GM18861 (cell line): ENCODE results near the gene MUC5B.
"Not testable (repeated sequence)": the region's sequence is repeated elsewhere in the genome, so short reads cannot be mapped to it uniquely, and the experiment has no call there.

Source experiments
- ATAC-seq: cut with Tn5 transposase; IDR thresholded peaks from one replicate; pipeline ENCODE4 v1.9.1; 2021; ENCODE audit not compliant: unreplicated experiment

Gene MUC5B

DNA sequence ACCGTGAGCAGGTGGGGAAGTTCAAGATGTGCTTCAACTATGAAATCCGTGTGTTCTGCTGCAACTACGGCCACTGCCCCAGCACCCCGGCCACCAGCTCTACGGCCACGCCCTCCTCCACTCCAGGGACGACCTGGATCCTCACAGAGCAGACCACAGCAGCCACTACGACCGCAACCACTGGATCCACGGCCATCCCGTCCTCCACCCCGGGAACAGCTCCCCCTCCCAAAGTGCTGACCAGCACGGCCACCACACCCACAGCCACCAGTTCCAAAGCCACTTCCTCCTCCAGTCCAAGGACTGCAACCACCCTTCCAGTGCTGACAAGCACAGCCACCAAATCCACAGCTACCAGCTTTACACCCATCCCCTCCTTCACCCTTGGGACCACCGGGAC lies 22.9 kb downstream of the MUC5B start:
- not testable (repeated sequence) for ATAC-seq

DNA sequence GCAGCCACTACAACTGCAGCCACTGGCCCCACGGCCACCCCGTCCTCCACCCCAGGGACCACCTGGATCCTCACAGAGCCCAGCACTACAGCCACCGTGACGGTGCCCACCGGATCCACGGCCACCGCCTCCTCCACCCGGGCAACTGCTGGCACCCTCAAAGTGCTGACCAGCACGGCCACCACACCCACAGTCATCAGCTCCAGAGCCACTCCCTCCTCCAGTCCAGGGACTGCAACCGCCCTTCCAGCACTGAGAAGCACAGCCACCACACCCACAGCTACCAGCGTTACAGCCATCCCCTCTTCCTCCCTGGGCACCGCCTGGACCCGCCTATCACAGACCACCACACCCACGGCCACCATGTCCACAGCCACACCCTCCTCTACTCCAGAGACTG lies 23.4 kb downstream of the MUC5B start:
- ATAC-seq: not testable (repeated sequence)

DNA sequence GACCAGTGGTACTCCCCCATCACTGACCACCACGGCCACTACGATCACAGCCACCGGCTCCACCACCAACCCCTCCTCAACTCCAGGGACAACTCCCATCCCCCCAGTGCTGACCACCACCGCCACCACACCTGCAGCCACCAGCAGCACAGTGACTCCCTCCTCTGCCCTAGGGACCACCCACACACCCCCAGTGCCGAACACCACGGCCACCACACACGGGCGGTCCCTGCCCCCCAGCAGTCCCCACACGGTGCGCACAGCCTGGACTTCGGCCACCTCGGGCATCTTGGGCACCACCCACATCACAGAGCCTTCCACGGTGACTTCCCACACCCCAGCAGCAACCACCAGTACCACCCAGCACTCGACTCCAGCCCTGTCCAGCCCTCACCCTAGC lies 24.2 kb downstream of the MUC5B start:
- ATAC-seq: not testable (repeated sequence)

DNA sequence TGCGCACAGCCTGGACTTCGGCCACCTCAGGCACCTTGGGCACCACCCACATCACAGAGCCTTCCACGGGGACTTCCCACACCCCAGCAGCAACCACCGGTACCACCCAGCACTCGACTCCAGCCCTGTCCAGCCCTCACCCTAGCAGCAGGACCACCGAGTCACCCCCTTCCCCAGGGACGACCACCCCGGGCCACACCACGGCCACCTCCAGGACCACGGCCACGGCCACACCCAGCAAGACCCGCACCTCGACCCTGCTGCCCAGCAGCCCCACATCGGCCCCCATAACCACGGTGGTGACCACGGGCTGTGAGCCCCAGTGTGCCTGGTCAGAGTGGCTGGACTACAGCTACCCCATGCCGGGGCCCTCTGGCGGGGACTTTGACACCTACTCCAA lies 26.1 kb downstream of the MUC5B start:
- ATAC-seq: not testable (repeated sequence)

DNA sequence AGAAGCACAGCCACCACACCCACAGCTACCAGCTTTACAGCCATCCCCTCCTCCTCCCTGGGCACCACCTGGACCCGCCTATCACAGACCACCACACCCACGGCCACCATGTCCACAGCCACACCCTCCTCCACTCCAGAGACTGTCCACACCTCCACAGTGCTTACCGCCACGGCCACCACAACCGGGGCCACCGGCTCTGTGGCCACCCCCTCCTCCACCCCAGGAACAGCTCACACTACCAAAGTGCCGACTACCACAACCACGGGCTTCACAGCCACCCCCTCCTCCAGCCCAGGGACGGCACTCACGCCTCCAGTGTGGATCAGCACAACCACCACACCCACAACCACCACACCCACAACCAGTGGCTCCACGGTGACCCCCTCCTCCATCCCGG lies 27.5 kb downstream of the MUC5B start:
- not testable (repeated sequence) for ATAC-seq

DNA sequence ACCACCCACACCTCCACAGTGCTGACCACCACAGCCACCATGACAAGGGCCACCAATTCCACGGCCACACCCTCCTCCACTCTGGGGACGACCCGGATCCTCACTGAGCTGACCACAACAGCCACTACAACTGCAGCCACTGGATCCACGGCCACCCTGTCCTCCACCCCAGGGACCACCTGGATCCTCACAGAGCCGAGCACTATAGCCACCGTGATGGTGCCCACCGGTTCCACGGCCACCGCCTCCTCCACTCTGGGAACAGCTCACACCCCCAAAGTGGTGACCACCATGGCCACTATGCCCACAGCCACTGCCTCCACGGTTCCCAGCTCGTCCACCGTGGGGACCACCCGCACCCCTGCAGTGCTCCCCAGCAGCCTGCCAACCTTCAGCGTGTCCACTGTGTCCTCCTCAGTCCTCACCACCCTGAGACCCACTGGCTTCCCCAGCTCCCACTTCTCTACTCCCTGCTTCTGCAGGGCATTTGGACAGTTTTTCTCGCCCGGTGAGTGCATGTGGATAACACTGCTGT lies 28.4 kb downstream of the MUC5B start:
- no peak for ATAC-seq

DNA sequence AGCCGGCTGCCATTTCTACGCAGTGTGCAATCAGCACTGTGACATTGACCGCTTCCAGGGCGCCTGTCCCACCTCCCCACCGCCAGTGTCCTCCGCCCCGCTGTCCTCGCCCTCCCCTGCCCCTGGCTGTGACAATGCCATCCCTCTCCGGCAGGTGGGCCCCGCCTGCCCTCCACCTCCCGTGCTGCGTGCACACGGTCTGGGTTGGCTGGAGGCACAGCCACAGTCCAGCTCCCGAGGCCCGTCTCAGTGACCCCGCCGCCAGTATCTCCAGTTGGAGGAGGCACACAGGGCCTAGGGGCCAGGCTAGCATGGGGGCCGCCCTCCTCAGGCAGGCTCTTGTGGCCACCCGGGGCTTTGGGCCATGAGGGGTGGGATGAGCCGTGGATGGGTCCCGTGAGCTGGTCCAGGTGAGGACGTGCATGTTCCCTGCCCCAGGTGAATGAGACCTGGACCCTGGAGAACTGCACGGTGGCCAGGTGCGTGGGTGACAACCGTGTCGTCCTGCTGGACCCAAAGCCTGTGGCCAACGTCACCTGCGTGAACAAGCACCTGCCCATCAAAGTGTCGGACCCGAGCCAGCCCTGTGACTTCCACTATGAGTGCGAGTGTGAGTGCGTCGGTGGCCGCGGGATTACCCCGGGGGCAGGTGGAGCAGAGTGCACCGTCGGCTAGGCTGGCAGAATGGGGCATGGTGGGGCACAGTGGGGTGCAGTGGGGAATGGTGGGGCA lies 29.7 kb downstream of the MUC5B start:
- no peak for ATAC-seq

DNA sequence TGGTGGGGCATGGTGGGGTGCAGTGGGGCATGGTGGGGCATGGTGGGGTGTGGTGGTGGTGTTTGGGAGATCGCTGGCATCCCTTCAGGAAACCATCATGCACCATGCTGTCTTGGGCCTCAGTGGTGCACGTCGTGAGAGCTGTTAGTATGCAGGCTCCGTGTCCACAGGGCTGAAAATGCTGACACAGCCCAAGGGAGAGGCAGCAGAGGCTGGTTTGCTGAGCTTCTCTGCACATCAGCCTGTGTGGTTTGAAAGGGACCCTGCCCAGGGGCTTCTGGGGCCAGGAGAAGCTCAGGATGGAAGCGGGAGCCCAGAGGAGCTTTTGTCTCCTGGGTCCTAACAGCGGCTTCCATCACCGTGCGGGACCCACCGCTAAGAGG lies 30.2 kb downstream of the MUC5B start:
- ATAC-seq: no peak

DNA sequence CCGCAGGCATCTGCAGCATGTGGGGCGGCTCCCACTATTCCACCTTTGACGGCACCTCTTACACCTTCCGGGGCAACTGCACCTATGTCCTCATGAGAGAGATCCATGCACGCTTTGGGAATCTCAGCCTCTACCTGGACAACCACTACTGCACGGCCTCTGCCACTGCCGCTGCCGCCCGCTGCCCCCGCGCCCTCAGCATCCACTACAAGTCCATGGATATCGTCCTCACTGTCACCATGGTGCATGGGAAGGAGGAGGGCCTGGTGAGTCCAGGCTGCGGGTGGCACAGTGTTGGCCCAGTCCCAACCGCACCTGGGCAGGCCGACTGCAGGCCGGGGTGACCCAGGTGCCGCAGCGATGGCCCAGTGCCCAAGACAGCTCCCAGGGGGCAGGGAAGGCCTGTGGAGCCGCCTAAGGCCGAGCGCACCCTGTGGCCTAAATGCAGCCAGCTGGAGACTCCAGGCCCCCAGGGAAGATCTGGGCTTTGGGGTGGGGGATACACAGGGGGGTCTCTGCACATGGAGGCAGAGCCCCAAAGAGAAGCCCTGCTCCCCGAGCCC lies 31.3 kb downstream of the MUC5B start:
- ATAC-seq: no peak

DNA sequence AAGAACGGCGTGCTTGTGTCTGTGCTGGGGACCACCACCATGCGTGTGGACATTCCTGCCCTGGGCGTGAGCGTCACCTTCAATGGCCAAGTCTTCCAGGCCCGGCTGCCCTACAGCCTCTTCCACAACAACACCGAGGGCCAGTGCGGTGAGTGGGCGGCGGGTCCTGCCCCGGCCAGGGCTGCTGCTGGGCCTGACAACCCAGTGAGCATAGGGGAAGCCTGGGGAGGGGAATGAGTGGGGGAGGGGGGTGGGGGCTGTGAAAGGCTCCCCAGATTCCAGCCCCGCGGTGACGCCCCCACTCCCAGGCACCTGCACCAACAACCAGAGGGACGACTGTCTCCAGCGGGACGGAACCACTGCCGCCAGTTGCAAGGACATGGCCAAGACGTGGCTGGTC lies 31.9 kb downstream of the MUC5B start:
- no peak for ATAC-seq

DNA sequence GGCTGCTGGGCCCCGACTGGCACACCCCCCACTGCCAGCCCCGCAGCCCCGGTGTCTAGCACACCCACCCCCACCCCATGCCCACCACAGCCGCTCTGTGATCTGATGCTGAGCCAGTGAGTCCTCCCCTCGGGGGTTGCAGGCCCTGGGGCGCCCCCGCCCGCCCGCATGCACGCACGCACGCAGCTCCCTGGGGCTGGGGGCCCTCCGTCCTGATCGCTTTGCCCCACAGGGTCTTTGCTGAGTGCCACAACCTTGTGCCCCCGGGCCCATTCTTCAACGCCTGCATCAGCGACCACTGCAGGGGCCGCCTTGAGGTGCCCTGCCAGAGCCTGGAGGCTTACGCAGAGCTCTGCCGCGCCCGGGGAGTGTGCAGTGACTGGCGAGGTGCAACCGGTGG lies 32.3 kb downstream of the MUC5B start:
- no peak for ATAC-seq

DNA sequence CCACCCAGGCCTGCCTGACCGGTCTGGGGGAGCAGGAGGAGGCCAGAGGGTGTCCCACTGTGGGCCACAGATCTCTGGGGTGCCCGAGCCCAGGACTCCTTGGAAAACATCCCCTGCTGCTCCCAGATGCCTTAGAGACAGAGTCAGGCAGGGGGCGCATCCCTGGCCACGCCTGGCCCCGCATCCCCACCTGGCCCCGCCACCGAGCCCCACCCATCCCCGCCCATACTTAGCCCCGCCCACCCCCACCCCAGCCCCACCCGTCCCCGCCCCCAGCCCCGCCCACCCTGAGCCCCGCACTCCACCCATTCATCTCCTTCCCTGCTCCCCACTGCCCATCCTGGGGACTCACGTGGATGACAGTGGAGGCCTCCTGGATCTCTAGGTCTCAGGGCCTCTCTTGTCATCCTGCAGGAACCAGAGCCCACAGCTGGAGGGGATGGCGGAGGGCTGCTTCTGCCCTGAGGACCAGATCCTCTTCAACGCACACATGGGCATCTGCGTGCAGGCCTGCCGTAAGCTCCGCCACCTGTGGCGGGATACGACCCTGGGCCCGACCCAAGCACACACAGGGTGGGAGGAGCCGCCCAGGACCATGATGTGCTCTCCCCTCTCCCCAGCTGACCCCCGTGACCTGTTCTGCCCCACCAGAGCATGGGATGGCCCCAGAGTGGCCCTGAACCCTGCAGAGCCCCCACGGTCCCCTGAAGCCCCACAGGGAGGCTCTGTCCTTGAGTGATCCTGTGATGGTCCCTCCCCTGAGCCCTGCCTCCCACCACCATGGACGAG lies 33.6 kb downstream of the MUC5B start:
- ATAC-seq: no peak

DNA sequence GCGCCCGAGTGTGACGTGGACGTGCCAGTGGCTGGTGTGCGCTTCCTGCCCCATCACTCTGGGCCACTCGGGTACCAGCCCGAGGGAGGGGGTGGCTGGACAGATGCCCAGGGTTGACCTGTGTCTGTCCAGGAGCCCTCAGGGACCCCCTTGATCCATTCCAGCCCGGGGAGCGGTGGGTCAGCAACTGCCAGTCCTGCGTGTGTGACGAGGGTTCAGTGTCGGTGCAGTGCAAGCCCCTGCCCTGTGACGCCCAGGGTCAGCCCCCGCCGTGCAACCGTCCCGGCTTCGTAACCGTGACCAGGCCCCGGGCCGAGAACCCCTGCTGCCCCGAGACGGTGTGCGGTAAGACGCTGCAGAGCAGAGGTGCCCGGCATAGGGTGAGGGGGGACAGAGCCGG lies 34.5 kb downstream of the MUC5B start:
- no peak for ATAC-seq

DNA sequence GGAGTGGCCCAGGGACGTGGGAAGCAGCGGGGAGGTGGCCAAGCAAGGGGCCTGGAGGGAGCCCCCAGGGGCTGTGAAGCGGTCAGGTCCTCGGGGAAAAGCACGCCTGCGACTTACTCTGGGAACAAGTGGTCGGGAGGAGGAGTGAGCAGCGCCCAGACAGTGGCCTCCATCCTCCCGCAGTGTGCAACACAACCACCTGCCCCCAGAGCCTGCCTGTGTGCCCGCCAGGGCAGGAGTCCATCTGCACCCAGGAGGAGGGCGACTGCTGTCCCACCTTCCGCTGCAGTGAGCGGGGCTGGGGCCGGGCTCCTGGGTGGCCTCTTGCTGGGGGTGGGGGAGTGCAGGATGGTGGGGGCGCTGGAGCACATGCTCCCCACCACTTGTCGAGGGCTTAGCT lies 35.0 kb downstream of the MUC5B start:
- ATAC-seq: no peak

DNA sequence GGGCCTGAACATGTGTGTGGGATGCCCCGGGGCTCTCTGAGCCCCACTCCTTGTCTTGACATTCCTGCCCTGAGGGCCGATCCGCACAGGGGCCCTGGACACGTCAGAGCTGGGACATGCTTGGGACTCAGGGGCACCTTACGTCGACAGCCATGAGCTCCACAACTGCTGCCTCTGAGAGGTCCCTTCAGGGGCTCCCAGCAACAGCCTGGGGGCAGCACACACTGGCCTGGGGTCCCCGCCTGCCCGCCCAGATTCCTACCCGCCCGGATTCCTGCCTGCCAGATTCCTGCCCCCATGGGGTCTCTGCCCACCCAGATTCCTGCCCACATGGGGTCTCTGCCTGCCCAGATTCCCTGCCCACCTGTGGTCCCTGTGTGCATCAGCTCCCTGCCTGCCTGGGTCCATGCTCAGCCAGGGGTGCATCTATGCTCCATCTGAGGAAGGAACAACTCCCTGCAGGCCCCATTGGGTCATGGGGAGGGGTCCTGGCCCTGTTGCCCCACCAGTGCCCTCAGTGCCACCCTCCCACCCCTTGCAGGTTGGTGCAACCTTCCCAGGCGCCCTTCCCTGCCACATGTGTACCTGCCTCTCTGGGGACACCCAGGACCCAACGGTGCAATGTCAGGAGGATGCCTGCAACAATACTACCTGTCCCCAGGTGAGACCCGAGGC lies 35.7 kb downstream of the MUC5B start:
- ATAC-seq: no peak

DNA sequence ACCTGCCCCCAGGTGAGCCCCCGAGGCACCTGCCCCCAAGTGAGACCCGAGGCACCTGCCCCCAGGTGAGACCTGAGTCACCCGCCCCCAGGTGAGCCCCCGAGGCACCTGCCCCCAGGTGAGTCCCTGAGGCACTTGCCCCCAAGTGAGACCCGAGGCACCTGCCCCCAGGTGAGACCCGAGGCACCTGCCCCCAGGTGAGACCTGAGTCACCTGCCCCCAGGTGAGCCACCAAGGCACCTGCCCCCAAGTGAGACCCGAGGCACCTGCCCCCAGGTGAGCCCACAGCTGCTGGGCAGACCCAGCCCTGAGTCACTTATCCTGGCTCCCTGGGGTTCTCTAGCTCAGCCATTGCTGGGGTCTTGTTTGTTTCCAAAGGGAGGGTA lies 36.2 kb downstream of the MUC5B start:
- ATAC-seq: no peak

DNA sequence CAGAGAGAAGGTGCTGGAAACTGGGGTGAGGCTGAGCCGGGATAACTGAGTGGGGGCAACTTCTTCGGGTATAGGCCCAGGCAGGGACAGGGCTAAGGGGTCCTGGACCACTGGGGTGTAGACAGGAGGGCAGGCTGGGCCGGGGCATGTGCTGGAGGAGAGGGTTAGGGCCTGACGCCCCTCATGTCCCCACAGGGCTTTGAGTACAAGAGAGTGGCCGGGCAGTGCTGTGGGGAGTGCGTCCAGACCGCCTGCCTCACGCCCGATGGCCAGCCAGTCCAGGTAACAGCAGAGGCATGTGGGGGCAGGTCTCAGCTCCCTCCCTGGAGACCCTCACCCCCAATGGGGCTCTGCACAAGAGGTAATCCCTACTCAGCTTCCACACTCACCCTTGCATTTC lies 36.7 kb downstream of the MUC5B start:
- no peak for ATAC-seq

DNA sequence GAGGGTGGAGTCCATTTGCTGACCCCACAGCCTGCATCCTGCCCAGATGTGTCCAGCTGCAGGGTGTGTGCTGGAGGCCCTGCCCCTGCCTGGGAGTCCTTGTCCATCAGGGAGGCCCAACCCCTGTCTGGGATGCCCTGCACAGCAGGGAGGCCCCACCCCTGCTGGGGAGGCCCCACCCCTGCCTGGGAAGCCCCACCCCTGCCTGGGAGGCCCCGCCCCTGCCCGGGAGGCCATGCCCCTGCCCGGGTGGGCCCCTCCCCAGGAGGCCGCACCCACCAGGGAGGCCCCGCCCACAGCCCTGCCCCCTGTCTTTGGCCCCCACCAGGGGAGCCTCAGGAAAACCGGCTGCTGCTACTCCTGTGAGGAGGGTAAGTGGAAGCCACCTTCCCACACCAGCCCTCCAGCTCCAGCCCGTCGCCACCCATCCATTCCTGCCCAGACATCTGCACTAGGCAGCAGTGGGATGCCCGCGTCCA lies 37.2 kb downstream of the MUC5B start:
- no peak for ATAC-seq

DNA sequence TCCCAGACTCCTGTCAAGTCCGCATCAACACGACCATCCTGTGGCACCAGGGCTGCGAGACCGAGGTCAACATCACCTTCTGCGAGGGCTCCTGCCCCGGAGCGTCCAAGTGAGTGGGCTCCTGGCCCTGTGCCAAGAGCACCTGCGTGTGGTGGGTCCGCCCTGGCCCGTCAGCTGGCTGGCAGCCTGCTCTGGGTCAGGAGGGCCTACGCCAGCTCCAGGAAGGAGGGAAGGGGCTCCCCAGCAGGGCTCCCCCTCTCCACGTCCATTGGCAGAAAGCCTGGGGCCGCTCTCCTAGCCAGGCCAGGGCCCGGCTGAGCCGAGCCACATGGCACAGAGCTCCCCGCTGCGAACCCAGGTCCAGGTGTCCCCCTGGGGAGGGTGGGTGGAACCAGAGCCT lies 37.8 kb downstream of the MUC5B start:
- ATAC-seq: no peak

DNA sequence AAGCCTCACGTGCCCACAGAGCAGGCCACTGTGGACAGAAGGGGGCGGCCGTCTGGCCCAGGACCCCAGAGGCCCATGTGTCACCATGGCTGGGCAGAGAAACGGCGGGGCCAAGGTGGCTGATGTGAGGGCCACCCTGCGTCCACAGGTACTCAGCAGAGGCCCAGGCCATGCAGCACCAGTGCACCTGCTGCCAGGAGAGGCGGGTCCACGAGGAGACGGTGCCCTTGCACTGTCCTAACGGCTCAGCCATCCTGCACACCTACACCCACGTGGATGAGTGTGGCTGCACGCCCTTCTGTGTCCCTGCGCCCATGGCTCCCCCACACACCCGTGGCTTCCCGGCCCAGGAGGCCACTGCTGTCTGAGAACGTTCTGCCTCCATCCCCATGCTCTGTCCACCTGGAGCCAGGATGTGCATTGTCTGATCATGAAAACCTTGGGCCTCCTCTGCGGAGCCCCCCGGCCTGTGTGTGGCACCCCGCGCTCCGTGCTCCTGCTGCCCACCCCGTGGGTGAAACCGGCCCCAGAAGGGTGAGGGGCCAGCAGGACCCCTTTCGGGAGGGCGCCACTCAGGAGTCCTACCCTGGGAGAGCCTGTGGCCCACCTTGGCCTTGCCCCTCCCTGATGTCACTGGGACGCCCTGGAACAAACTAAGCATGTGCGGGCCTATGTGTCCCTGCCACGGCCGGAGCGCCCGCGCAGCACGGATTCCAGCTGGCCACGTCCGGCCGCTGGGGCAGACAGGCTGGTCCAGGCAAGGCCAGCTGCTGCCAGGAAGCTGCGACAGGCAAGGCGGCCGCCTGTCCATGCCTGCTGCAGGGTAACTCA lies 38.6 kb downstream of the MUC5B start:
- no peak for ATAC-seq
